Measurements from ENCODE around the gene CEP112.

CEP112 gene

GRCh38 chr17:65930140-65930730 is 261.7 kb downstream of the CEP112 start:
- no peak for DNase-seq (ENCODE audit: low read depth)

GRCh38 chr17:65926599-65926998 is 265.3 kb downstream of the CEP112 start:
- DNase-seq (ENCODE audit: low read depth) = no peak

- no peak for DNase-seq (ENCODE audit: low read depth)
These were observed 266.2 kb downstream of the CEP112 start for GRCh38 chr17:65925606-65926307.

- DNase-seq (ENCODE audit: low read depth) = no peak
These were observed 270.9 kb downstream of the CEP112 start for GRCh38 chr17:65920996-65921395.

- no peak for DNase-seq (ENCODE audit: low read depth)
These were observed 273.0 kb downstream of the CEP112 start for GRCh38 chr17:65918916-65919315.

- DNase-seq (ENCODE audit: low read depth) = no peak
These were observed 273.4 kb downstream of the CEP112 start for GRCh38 chr17:65918500-65918899.

- DNase-seq (ENCODE audit: low read depth) = no peak
These were observed 274.4 kb downstream of the CEP112 start for GRCh38 chr17:65917560-65917959.

- no peak for DNase-seq (ENCODE audit: low read depth)
These were observed 275.5 kb downstream of the CEP112 start for GRCh38 chr17:65916425-65916824.

- no peak for DNase-seq (ENCODE audit: low read depth)
These were observed 277.1 kb downstream of the CEP112 start for GRCh38 chr17:65914784-65915342.

GRCh38 chr17:65913326-65913850 is 278.5 kb downstream of the CEP112 start:
- no peak for DNase-seq (ENCODE audit: low read depth)

- DNase-seq (ENCODE audit: low read depth) = no peak
These were observed 281.1 kb downstream of the CEP112 start for GRCh38 chr17:65910836-65911235.

GRCh38 chr17:65902831-65903522 is 289.0 kb downstream of the CEP112 start:
- no peak for DNase-seq (ENCODE audit: low read depth)

- no peak for DNase-seq (ENCODE audit: low read depth)
These were observed 289.8 kb downstream of the CEP112 start for GRCh38 chr17:65902155-65902554.

- DNase-seq (ENCODE audit: low read depth) = no peak
These were observed 290.5 kb downstream of the CEP112 start for GRCh38 chr17:65901394-65901793.

GRCh38 chr17:65900216-65900615 is 291.7 kb downstream of the CEP112 start:
- DNase-seq (ENCODE audit: low read depth) = no peak

GRCh38 chr17:65898651-65899050 is 293.3 kb downstream of the CEP112 start:
- no peak for DNase-seq (ENCODE audit: low read depth)

GRCh38 chr17:65896889-65897288 is 295.0 kb downstream of the CEP112 start:
- DNase-seq (ENCODE audit: low read depth) = no peak

GRCh38 chr17:65895969-65896368 is 296.0 kb downstream of the CEP112 start:
- no peak for DNase-seq (ENCODE audit: low read depth)

GRCh38 chr17:65893692-65894279 is 298.1 kb downstream of the CEP112 start:
- DNase-seq (ENCODE audit: low read depth) = no peak

- no peak for DNase-seq (ENCODE audit: low read depth)
These were observed 299.0 kb downstream of the CEP112 start for GRCh38 chr17:65892912-65893377.

GRCh38 chr17:65891231-65891735 is 300.6 kb downstream of the CEP112 start:
- no peak for DNase-seq (ENCODE audit: low read depth)

GRCh38 chr17:65888649-65889048 is 303.3 kb downstream of the CEP112 start:
- DNase-seq (ENCODE audit: low read depth) = peak; percentile 14

Data from ELR (cell line).